Measurements from ENCODE around the gene ZNF567. TPM values are rescaled to one million over a fixed set of nuclear protein-coding genes. Genes with fewer than 3 reads are reported as not detected.

The ZNF567 gene
- total and polyA plus RNA-seq, 4 donors = 1.7 to 4.3 (median 2.6) TPM

GRCh38 chr19:36709423-36709822, 22.0 kb downstream of the ZNF567 start:
- Histone ChIP-seq H3K36me3 (ENCODE audit: control insufficient read depth in 4 of 4, insufficient read depth in 3 of 4, low read depth in 1 of 4, low read length in 3 of 4) (peaks cover 12 to 61% (median 49%) of the 10 kb centered on the region in 4 donors), H3K4me1 (ENCODE audit: control insufficient read depth in 4 of 4, insufficient read depth in 4 of 4, low read length in 3 of 4) (no peaks in the 10 kb centered on the region), H3K27me3 (ENCODE audit: control insufficient read depth in 4 of 4, insufficient read depth in 4 of 4, low read length in 3 of 4) (no peaks in the 10 kb centered on the region), H3K9me3 (ENCODE audit: control insufficient read depth in 4 of 4, low read length in 3 of 4) (peaks cover 42 to 100% (median 78%) of the 10 kb centered on the region in 4 donors), H3K4me3 (ENCODE audit: low read depth in 1 of 3, low read length in 3 of 3) (peak overlapping the region in 1 of 3 donors; percentile 78), H3K27ac (ENCODE audit: low read depth in 1 of 2, low read length in 2 of 2) (no peak overlapping the region), H3K9ac (ENCODE audit: low read depth in 1 of 2, low read length in 2 of 2) (no peak overlapping the region)
- WGBS = 89% methylated on average over 2 of the region's 2 CpGs
- no peak for TF ChIP-seq HNF4A (conservative IDR thresholded peaks at IDR 0.05)
- TF ChIP-seq NR2F2 (IDR thresholded peaks at IDR 0.05) = no peak
- no peak for TF ChIP-seq REST (IDR thresholded peaks at IDR 0.05)
- no peak for TF ChIP-seq FOXA2 (IDR thresholded peaks at IDR 0.05)
- no peak for TF ChIP-seq CTCF (IDR thresholded peaks at IDR 0.05; ENCODE audit: low read depth, low read length, missing input control)
- DNase-seq (ENCODE audit: low spot score) = no peak

- WGBS = 98% methylated on average over 10 of the region's 10 CpGs
- Histone ChIP-seq H3K4me3 (ENCODE audit: low read depth in 1 of 3, low read length in 3 of 3) (peak overlapping the region in 2 of 3 donors; percentile 52 to 85), H3K36me3 (ENCODE audit: control insufficient read depth in 4 of 4, insufficient read depth in 3 of 4, low read depth in 1 of 4, low read length in 3 of 4) (peaks cover 11 to 58% (median 48%) of the 10 kb centered on the region in 4 donors), H3K9ac (ENCODE audit: low read depth in 1 of 2, low read length in 2 of 2) (no peak overlapping the region), H3K4me1 (ENCODE audit: control insufficient read depth in 4 of 4, insufficient read depth in 4 of 4, low read length in 3 of 4) (no peaks in the 10 kb centered on the region), H3K9me3 (ENCODE audit: control insufficient read depth in 4 of 4, low read length in 3 of 4) (peaks cover 47 to 86% (median 64%) of the 10 kb centered on the region in 4 donors), H3K27me3 (ENCODE audit: control insufficient read depth in 4 of 4, insufficient read depth in 4 of 4, low read length in 3 of 4) (no peaks in the 10 kb centered on the region), H3K27ac (ENCODE audit: low read depth in 1 of 2, low read length in 2 of 2) (no peak overlapping the region)
- DNase-seq (ENCODE audit: low spot score) = no peak
- TF ChIP-seq EGR1 (IDR thresholded peaks at IDR 0.05; ENCODE audit: low read depth in 2 of 2) (no peak), RAD21 (IDR thresholded peaks at IDR 0.05) (no peak), GABPA (IDR thresholded peaks at IDR 0.05 in 1 of 2, conservative IDR thresholded peaks at IDR 0.05 in 1 of 2) (no peak), HNF4G (IDR thresholded peaks at IDR 0.05) (no peak), RXRA (IDR thresholded peaks at IDR 0.05) (no peak), YY1 (IDR thresholded peaks at IDR 0.05) (no peak), MAX (IDR thresholded peaks at IDR 0.05) (no peak), NR2F2 (IDR thresholded peaks at IDR 0.05) (no peak), REST (IDR thresholded peaks at IDR 0.05) (no peak), ZBTB33 (IDR thresholded peaks at IDR 0.05) (no peak), SP1 (IDR thresholded peaks at IDR 0.05) (no peak), FOXA1 (IDR thresholded peaks at IDR 0.05) (no peak), CTCF (IDR thresholded peaks at IDR 0.05; ENCODE audit: low read depth, low read length, missing input control) (no peak), TAF1 (conservative IDR thresholded peaks at IDR 0.05) (no peak)
These were observed 32.5 kb downstream of the ZNF567 start for GRCh38 chr19:36719687-36720556.

Measured in liver (tissue), 9 donors.